SHP77 treated with DMSO at 0.1 percent for 48 hours (cell line): ENCODE data around the gene GALNT5.
"Not testable (repeated sequence)": the region's sequence is repeated elsewhere in the genome, so short reads cannot be mapped to it uniquely, and the experiment has no call there.

ENCODE experiments used
- DNase-seq: peaks from one replicate; lab custom pipeline; 2025; lab: John Stamatoyannopoulos, UW

Gene GALNT5, protein sequence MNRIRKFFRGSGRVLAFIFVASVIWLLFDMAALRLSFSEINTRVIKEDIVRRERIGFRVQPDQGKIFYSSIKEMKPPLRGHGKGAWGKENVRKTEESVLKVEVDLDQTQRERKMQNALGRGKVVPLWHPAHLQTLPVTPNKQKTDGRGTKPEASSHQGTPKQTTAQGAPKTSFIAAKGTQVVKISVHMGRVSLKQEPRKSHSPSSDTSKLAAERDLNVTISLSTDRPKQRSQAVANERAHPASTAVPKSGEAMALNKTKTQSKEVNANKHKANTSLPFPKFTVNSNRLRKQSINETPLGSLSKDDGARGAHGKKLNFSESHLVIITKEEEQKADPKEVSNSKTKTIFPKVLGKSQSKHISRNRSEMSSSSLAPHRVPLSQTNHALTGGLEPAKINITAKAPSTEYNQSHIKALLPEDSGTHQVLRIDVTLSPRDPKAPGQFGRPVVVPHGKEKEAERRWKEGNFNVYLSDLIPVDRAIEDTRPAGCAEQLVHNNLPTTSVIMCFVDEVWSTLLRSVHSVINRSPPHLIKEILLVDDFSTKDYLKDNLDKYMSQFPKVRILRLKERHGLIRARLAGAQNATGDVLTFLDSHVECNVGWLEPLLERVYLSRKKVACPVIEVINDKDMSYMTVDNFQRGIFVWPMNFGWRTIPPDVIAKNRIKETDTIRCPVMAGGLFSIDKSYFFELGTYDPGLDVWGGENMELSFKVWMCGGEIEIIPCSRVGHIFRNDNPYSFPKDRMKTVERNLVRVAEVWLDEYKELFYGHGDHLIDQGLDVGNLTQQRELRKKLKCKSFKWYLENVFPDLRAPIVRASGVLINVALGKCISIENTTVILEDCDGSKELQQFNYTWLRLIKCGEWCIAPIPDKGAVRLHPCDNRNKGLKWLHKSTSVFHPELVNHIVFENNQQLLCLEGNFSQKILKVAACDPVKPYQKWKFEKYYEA

GRCh38 chr2:157257312-157258252 lies at the start of gene GALNT5:
Gene GALNT5, plus strand, starts transcription at chr2:157257705. Its CDS starts 378 bp downstream, at chr2:157258083.
- no peak for DNase-seq

GRCh38 chr2:157216286-157216965 lies 41.1 kb upstream of the GALNT5 start:
- no peak for DNase-seq

DNA sequence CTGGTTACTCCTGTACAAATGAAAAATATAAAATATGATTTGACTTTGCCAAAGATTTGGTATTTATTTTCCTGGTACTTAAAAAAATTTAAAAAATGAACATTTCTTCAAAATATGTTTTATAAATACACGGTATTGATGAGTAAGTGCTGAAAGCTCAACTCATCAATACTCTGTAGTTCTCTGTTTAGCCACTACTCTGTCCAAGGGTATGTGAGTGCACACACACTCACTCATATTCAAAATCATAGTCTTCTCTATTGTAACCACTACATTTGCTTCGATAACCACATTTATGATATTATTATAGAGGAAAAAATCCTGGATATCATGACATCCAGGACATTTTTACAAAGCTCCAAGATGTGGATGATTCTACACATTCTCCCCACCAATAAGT lies 40.1 kb upstream of the GALNT5 start:
- no peak for DNase-seq

- DNase-seq, result no peak
Measured at GRCh38 chr2:157218911-157219310, 38.6 kb upstream of the GALNT5 start.

- no peak for DNase-seq
Measured at GRCh38 chr2:157220502-157220901, 37.0 kb upstream of the GALNT5 start.

DNA sequence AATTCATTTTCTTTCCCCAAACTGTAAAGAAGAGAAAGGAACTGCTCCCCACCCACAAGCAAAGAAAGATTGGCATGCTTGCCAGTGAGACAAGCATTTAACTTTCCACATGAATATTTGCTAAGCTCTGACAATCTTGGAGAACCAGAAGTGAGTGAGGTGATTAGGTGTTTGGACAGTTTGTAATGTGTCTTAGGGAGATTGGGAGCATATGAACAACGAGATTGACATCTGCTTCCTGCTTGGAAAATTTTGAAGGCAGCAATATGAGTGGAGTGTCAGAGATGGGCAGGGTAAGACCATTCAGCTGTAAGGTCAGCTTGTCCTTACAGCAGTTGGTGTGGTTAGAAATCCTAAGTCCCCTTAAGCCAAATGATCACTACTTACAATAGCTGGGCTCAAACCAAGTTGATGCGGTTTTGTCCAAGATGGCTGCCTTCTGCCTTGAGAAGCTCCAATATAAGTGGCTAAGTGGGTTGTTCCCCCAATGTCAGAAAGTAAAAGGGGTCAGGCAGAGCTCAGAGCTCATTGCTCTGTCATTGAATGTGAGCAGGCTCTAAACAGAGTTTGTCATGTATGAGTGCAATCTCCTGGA lies 36.0 kb upstream of the GALNT5 start:
- DNase-seq, result no peak

DNA sequence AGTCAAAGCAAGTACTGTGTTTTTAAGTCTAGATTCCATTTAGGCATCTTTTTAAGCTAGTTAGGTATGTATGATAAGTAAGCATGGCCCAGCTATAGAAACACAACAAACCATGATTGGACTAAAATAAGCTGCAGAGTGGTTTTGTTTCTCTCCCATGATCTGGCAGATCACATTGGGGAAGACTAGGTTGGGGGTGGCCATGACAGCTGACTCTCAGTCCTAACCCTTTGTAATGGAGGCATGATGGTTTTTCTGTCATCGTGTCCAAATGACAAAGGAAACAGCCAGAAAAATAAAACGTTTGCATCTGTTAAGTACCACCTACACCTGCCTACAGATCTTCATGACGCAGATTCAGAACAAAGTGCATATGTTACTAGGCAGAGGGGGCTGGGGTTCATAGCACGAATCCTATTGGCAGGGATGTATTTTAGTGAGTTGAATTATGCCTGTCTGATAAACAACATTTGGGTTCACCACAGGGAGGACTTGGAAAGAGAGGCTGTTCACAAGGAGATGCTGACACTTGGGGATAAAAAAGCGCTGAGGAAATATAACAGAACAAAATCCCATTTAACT lies 33.8 kb upstream of the GALNT5 start:
- no peak for DNase-seq

- DNase-seq, result not testable (repeated sequence)
Measured at GRCh38 chr2:157224448-157224847, 33.1 kb upstream of the GALNT5 start.

GRCh38 chr2:157227592-157227991 lies 29.9 kb upstream of the GALNT5 start:
- DNase-seq, result no peak

- DNase-seq, result no peak
Measured at GRCh38 chr2:157228946-157229345, 28.6 kb upstream of the GALNT5 start.

DNA sequence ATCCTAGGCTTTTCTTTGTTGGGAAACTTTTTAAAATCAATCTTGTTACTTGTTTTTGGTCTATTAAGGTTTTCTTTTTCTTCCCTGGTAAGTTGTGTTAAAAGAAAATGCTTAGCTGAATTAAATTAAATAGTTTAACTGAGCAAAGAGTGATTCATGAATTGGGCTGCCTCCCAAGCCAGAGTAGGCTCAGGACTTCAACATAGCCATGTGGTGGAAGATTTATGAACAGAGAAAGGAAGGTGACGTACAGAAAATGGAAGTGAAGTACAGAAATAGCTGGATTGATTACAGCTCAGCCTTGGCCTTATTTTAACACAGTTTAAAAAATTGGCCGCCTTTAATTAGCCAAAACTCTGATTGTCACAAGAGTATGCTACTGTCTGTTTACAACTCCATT lies 27.9 kb upstream of the GALNT5 start:
- no peak for DNase-seq

DNA sequence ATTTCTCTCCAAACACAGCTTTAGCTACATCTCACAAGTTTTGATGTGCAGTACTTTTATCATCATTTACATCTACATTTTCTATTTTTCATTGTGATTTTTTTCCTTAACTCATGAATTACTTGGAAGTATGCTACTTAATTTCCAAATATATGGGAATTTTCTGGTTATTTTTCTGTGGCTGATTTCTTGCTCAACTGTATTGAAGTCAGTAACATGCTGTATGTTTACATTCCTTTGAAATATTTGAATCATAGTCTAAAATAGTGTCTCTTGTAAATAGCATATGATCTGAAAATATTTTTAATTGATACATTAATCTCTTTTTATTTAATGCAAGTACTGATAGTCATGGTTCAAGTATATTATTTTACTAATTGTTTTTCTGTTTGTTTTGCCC lies 26.0 kb upstream of the GALNT5 start:
- no peak for DNase-seq

- DNase-seq, result no peak
Measured at GRCh38 chr2:157233506-157233905, 24.0 kb upstream of the GALNT5 start.

- DNase-seq, result no peak
Measured at GRCh38 chr2:157236404-157236803, 21.1 kb upstream of the GALNT5 start.

DNA sequence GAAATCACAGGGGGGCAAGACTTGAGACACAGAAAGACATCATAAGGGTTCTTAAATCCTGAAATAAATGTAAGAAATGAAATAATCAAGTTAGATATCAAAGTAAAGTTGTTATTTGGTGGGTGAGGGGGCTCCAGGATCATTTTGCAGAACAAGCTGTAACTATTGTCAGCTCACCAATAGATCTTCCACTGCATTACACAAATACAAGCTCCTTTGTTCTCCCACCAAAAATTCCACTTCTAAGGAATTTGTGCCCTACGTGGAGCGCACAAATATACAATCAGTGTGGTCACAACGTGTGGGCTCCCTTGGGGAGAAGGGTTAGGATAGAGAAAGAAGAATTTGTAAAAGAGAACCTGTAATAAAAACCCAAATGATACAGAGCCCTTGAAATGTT lies 19.2 kb upstream of the GALNT5 start:
- DNase-seq, result no peak

DNA sequence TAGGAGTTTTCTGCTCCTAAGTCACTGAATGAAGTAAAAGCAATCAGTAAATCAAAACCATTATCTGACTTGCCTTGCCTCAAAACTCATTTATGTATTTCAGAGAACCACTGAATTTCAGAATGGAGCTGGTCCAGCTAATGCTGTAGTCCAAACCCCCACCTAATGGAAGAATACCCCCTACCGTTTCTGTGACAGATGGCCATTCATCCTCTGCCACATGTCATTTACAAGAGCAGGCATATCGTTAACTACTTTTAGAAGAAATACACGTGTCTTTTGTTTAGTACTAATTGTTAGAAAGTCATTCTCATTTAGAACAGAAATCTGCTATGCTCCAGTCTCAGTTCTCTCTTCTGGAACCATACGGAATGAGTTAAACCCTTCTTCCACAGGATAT lies 12.8 kb upstream of the GALNT5 start:
- no peak for DNase-seq

- DNase-seq, result no peak
Measured at GRCh38 chr2:157245144-157245840, 12.2 kb upstream of the GALNT5 start.

GRCh38 chr2:157245846-157246764 lies 11.4 kb upstream of the GALNT5 start:
- no peak for DNase-seq
